ENCODE measurements around the gene CPNE5. TPM values are rescaled to one million over a fixed set of nuclear protein-coding genes. Genes with fewer than 3 reads are reported as not detected.

The CPNE5 gene
- total and polyA plus RNA-seq, 10 donors: 9.5 to 33.4 (median 19.3) TPM

- no peak for DNase-seq
- Histone ChIP-seq H3K36me3 (no peaks in the 10 kb centered on the region), H3K27ac (peak overlapping the region in 3 of 8 donors; percentile 75 to 84 (median 77)), H3K4me1 (peaks cover 2 to 66% (median 34%) of the 10 kb centered on the region in 6 donors), H3K9me3 (no peaks in the 10 kb centered on the region), H3K4me3 (no peak overlapping the region), H3K27me3 (replicated peaks in 1 of 7) (peaks cover 0 to 36% (median 0%) of the 10 kb centered on the region in 7 donors)
- 58 to 76% (median 67%) methylated on average over 5 of the region's 5 CpGs for whole genome bisulfite sequencing, 5 donors
- TF ChIP-seq POLR2A (IDR thresholded peaks at IDR 0.05) (no peak), POLR2AphosphoS5 (IDR thresholded peaks at IDR 0.05) (no peak), CTCF (IDR thresholded peaks at IDR 0.05 in 8 of 11, conservative IDR thresholded peaks at IDR 0.05 in 3 of 11) (no peak)
- intact Hi-C loops (cut with DNase I; ENCODE audit: low total_unique reads): no loop called here
Observed at GRCh38 chr6:36779227-36779626, 60.0 kb downstream of the CPNE5 start.

GRCh38 chr6:36777801-36778200, 61.4 kb downstream of the CPNE5 start:
- H3K36me3 ChIP-seq: no peaks in the 10 kb centered on the region
- no peaks in the 10 kb centered on the region for H3K9me3 ChIP-seq
- intact Hi-C loops (cut with DNase I; ENCODE audit: low total_unique reads): no loop called here
- H3K27me3 ChIP-seq (replicated peaks in 1 of 7): peaks cover 0 to 36% (median 0%) of the 10 kb centered on the region in 7 donors
- no peak for DNase-seq
- TF ChIP-seq POLR2AphosphoS5 (IDR thresholded peaks at IDR 0.05): no peak
- no peak for TF ChIP-seq POLR2A (IDR thresholded peaks at IDR 0.05)
- no peak for TF ChIP-seq CTCF (IDR thresholded peaks at IDR 0.05 in 8 of 11, conservative IDR thresholded peaks at IDR 0.05 in 3 of 11)
- 42 to 56% (median 48%) methylated on average over 5 of the region's 5 CpGs for WGBS, 5 donors
- no peak overlapping the region for H3K27ac ChIP-seq
- no peak overlapping the region for H3K4me3 ChIP-seq
- peaks cover 2 to 64% (median 34%) of the 10 kb centered on the region in 6 donors for H3K4me1 ChIP-seq

GRCh38 chr6:36776167-36776566, 63.1 kb downstream of the CPNE5 start:
- no peak for DNase-seq
- no peak overlapping the region for H3K27ac ChIP-seq
- 81 to 94% (median 87%) methylated on average over 5 of the region's 5 CpGs for WGBS, 5 donors
- H3K27me3 ChIP-seq (replicated peaks in 1 of 7): peaks cover 0 to 36% (median 0%) of the 10 kb centered on the region in 7 donors
- peaks cover 2 to 60% (median 24%) of the 10 kb centered on the region in 6 donors for H3K4me1 ChIP-seq
- no peaks in the 10 kb centered on the region for H3K9me3 ChIP-seq
- no peaks in the 10 kb centered on the region for H3K36me3 ChIP-seq
- H3K4me3 ChIP-seq: no peak overlapping the region
- intact Hi-C loops (cut with DNase I; ENCODE audit: low total_unique reads): no loop called here
- no peak for TF ChIP-seq POLR2A (IDR thresholded peaks at IDR 0.05)
- no peak for TF ChIP-seq CTCF (IDR thresholded peaks at IDR 0.05 in 8 of 11, conservative IDR thresholded peaks at IDR 0.05 in 3 of 11)
- no peak for TF ChIP-seq POLR2AphosphoS5 (IDR thresholded peaks at IDR 0.05)

GRCh38 chr6:36774331-36774730, 64.9 kb downstream of the CPNE5 start:
- 86 to 97% (median 89%) methylated on average over 5 of the region's 5 CpGs for WGBS, 5 donors
- intact Hi-C loops (cut with DNase I; ENCODE audit: low total_unique reads): no loop called here

More at GRCh38 chr6:36774331-36774730, 64.9 kb downstream of the CPNE5 start:
- no peak overlapping the region for H3K27ac ChIP-seq
- no peaks in the 10 kb centered on the region for H3K9me3 ChIP-seq
- no peak for DNase-seq
- H3K4me3 ChIP-seq: no peak overlapping the region
- no peaks in the 10 kb centered on the region for H3K36me3 ChIP-seq
- H3K4me1 ChIP-seq: peaks cover 17 to 60% (median 28%) of the 10 kb centered on the region in 6 donors
- TF ChIP-seq CTCF (IDR thresholded peaks at IDR 0.05 in 8 of 11, conservative IDR thresholded peaks at IDR 0.05 in 3 of 11): no peak
- no peak for TF ChIP-seq POLR2AphosphoS5 (IDR thresholded peaks at IDR 0.05)
- no peak for TF ChIP-seq POLR2A (IDR thresholded peaks at IDR 0.05)
- peaks cover 0 to 24% (median 0%) of the 10 kb centered on the region in 7 donors for H3K27me3 ChIP-seq (replicated peaks in 1 of 7)

All from spleen (tissue), 11 donors.